ENCODE measurements around the gene SCYGR1. TPM values are rescaled to one million over a fixed set of nuclear protein-coding genes. Genes with fewer than 3 reads are reported as not detected.

SCYGR1 gene
- total RNA-seq, 1 donor from 2014 or later = not detected

GRCh38 chr2:227414846-227415245 is 27.1 kb upstream of the SCYGR1 start:
- no peaks in the 10 kb centered on the region for H3K9me3 Mint-ChIP-seq (ENCODE audit: unreplicated experiment)
- no peaks in the 10 kb centered on the region for H3K36me3 Mint-ChIP-seq (ENCODE audit: unreplicated experiment)
- H3K4me3 Mint-ChIP-seq (ENCODE audit: unreplicated experiment) = no peak overlapping the region
- H3K4me1 Mint-ChIP-seq (ENCODE audit: unreplicated experiment) = peaks cover 31% of the 10 kb centered on the region
- TF ChIP-seq CTCF (IDR thresholded peaks at IDR 0.05) = no peak
- H3K27me3 Mint-ChIP-seq (ENCODE audit: unreplicated experiment) = no peaks in the 10 kb centered on the region
- DNase-seq (ENCODE audit: extremely low spot score, unreplicated experiment) = no peak
- H3K27ac Mint-ChIP-seq (ENCODE audit: unreplicated experiment) = peak overlapping the region; percentile 96

- Mint-ChIP-seq H3K27me3 (ENCODE audit: unreplicated experiment) (no peaks in the 10 kb centered on the region), H3K4me1 (ENCODE audit: unreplicated experiment) (peaks cover 31% of the 10 kb centered on the region), H3K9me3 (ENCODE audit: unreplicated experiment) (no peaks in the 10 kb centered on the region), H3K36me3 (ENCODE audit: unreplicated experiment) (no peaks in the 10 kb centered on the region), H3K27ac (ENCODE audit: unreplicated experiment) (no peak overlapping the region), H3K4me3 (ENCODE audit: unreplicated experiment) (no peak overlapping the region)
- no peak for TF ChIP-seq CTCF (IDR thresholded peaks at IDR 0.05)
- DNase-seq (ENCODE audit: extremely low spot score, unreplicated experiment) = peak; percentile 32
Observed at GRCh38 chr2:227413371-227413770, 25.6 kb upstream of the SCYGR1 start.

GRCh38 chr2:227412877-227413276 is 25.1 kb upstream of the SCYGR1 start:
- peaks cover 32% of the 10 kb centered on the region for H3K4me1 Mint-ChIP-seq (ENCODE audit: unreplicated experiment)
- H3K9me3 Mint-ChIP-seq (ENCODE audit: unreplicated experiment) = no peaks in the 10 kb centered on the region
- no peak overlapping the region for H3K4me3 Mint-ChIP-seq (ENCODE audit: unreplicated experiment)
- TF ChIP-seq CTCF (IDR thresholded peaks at IDR 0.05) = no peak
- H3K27me3 Mint-ChIP-seq (ENCODE audit: unreplicated experiment) = no peaks in the 10 kb centered on the region
- no peak overlapping the region for H3K27ac Mint-ChIP-seq (ENCODE audit: unreplicated experiment)
- H3K36me3 Mint-ChIP-seq (ENCODE audit: unreplicated experiment) = no peaks in the 10 kb centered on the region
- DNase-seq (ENCODE audit: extremely low spot score, unreplicated experiment) = peak; percentile 21

GRCh38 chr2:227411990-227412350 is 24.2 kb upstream of the SCYGR1 start:
- no peak for TF ChIP-seq CTCF (IDR thresholded peaks at IDR 0.05)
- no peak overlapping the region for H3K4me3 Mint-ChIP-seq (ENCODE audit: unreplicated experiment)
- no peaks in the 10 kb centered on the region for H3K36me3 Mint-ChIP-seq (ENCODE audit: unreplicated experiment)
- H3K27me3 Mint-ChIP-seq (ENCODE audit: unreplicated experiment) = no peaks in the 10 kb centered on the region
- DNase-seq (ENCODE audit: extremely low spot score, unreplicated experiment) = peak; percentile 54
- no peak overlapping the region for H3K27ac Mint-ChIP-seq (ENCODE audit: unreplicated experiment)
- peaks cover 38% of the 10 kb centered on the region for H3K4me1 Mint-ChIP-seq (ENCODE audit: unreplicated experiment)
- H3K9me3 Mint-ChIP-seq (ENCODE audit: unreplicated experiment) = no peaks in the 10 kb centered on the region

- H3K4me3 Mint-ChIP-seq (ENCODE audit: unreplicated experiment) = no peak overlapping the region
- TF ChIP-seq CTCF (IDR thresholded peaks at IDR 0.05) = no peak
- no peak overlapping the region for H3K27ac Mint-ChIP-seq (ENCODE audit: unreplicated experiment)
- no peaks in the 10 kb centered on the region for H3K9me3 Mint-ChIP-seq (ENCODE audit: unreplicated experiment)
- no peaks in the 10 kb centered on the region for H3K36me3 Mint-ChIP-seq (ENCODE audit: unreplicated experiment)
- peaks cover 38% of the 10 kb centered on the region for H3K4me1 Mint-ChIP-seq (ENCODE audit: unreplicated experiment)
- no peaks in the 10 kb centered on the region for H3K27me3 Mint-ChIP-seq (ENCODE audit: unreplicated experiment)
- peak; percentile 21 for DNase-seq (ENCODE audit: extremely low spot score, unreplicated experiment)
Observed at GRCh38 chr2:227411320-227411989, 23.7 kb upstream of the SCYGR1 start.
